Measurements from ENCODE around the gene RHBDL3.

Gene RHBDL3

GRCh38 chr17:32266389-32267301 is 1.0 kb downstream of the RHBDL3 start:
- DNase-seq (ENCODE audit: low spot score): no peak

DNA sequence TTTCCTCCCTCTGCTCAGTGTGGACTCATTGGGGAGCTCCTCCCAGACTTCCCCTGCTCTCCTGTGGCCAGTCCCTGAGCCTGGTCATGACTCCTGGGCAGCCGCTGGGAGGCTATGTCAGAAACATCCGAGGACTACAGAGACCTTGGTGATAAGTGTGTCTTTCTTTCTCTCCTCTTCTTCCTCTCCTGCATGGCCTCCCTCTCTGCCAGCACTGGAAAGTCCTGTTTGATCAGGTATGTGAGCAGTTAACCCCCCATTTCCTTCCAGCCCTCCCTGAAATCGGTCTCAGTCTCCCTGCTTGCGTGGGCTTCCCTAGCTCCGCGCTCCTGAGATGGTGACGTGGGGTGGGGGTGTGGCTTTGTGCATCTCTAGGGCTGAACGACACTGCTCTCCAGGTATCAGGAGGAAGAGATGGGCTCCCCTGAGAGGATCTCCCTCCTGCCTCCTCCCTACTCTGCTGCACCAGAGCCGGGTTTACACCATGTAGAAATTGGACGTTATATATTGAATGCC is 2.1 kb downstream of the RHBDL3 start:
- no peak for DNase-seq (ENCODE audit: low spot score)

DNA sequence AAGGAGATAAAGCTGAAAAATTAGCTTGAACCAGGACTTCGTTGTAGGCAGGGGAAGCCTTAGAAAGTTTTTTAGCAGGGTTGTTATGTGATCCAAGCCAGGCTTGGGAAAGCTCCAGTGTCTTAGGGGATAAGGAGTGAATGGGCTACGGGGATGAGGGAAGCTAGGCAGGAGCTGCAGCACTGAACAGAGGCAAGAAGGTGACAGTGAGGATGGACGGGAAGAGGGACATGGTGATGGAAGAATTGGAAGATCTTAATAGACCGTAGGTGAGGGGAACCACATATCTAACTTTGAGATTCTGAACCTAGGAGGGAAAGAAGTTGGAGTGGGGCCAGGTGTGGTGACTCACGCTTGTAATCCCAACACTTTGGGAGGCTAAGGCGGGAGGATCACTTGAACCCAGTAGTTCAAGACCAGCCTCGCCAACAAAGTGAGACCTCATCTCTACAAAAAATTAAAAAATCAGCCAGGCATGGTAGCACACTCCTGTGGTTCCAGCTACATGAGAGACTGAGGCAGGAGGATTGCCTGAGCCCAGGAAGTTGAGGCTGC is 3.2 kb downstream of the RHBDL3 start:
- DNase-seq (ENCODE audit: low spot score): no peak

GRCh38 chr17:32269377-32269776 is 3.7 kb downstream of the RHBDL3 start:
- no peak for DNase-seq (ENCODE audit: low spot score)

DNA sequence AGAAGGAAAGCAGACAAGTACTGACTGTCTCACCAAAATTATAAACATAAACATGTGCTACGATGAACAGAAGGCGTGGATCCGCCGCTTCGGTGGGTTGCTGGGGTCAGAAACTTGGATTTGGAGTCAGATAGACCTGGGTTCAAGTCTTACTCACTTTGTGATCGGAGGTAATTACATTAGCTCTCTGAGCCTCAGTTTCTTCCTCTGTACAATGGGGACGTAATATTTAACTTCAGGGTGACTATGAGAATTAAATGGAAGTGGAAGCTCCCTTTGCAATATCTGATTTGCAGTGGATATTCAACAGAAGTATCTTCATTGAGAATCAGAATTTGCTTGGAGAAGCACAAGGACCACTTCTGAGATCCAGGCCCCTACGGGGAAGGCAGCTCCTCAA is 6.2 kb downstream of the RHBDL3 start:
- DNase-seq (ENCODE audit: low spot score): no peak

- DNase-seq (ENCODE audit: low spot score): no peak
Measured at GRCh38 chr17:32274101-32274500, 8.5 kb downstream of the RHBDL3 start.

DNA sequence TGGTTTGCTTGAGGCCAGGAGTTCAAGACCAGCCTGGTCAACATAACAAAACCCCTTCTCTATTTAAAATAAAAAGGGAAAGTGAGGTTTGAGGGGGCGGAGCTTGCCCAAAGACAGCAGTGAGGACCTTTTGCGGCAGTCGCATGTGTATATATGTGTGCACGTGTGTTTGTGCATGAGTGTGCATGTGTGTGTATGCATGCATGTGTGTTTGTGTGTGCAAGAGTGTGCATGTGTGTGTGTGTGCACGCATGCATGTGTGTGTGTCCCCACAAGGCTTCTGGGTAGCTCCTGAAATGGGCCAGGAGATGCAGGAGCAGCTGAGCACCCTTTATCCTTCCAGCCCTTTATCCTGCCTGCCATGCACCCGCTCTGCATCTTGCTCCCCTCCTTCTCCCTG is 9.0 kb downstream of the RHBDL3 start:
- DNase-seq (ENCODE audit: low spot score): no peak

GRCh38 chr17:32275060-32276042 is 9.7 kb downstream of the RHBDL3 start:
- DNase-seq (ENCODE audit: low spot score): peak; percentile 62

GRCh38 chr17:32276171-32276601 is 10.6 kb downstream of the RHBDL3 start:
- no peak for DNase-seq (ENCODE audit: low spot score)

GRCh38 chr17:32277284-32277683 is 11.7 kb downstream of the RHBDL3 start:
- no peak for DNase-seq (ENCODE audit: low spot score)

- DNase-seq (ENCODE audit: low spot score): no peak
Measured at GRCh38 chr17:32278815-32279214, 13.2 kb downstream of the RHBDL3 start.

GRCh38 chr17:32279891-32280716 is 14.5 kb downstream of the RHBDL3 start:
- DNase-seq (ENCODE audit: low spot score): no peak

GRCh38 chr17:32281011-32281451 is 15.4 kb downstream of the RHBDL3 start:
- no peak for DNase-seq (ENCODE audit: low spot score)

DNA sequence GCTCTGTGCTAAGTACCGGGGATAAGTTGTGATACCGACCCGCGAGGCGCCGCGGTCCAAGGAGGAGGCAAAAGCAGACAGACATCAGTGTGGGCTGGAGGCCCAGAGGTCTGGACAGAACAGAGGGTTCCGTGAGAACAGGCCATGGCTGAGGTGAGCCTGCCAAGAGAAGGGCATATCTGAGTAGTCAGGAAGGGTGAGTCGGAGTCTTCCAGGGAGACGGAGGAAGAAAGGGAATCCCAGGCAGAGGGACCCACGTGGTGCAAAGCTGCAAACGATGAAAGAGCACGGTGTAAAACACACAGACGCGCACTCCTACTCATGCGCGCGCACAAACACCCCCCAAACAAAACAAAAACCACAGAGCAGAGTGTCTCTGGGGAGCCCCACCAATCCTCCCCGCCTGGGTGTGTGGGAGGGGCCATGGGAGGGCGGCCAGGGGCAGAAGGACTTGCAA is 18.1 kb downstream of the RHBDL3 start:
- DNase-seq (ENCODE audit: low spot score): no peak

DNA sequence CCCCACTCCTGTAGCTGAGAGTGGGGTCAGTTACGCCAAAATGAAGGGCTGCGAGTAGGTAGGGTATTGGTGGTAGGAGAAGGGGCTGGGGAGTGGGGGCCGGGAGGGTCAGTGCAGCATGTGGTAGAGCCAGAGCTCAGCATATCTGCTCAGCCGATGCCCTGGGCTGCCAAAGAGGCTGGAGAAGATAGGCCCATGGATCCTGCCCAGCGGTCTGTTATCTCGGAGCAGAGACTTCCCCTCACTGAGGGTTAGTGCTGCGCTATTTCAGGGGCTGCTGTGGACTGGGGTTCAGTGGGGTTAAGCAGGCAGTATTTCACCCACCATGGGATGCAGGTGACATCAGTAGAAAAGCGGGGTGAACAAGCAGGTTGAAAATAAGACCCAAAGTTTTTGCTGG is 19.7 kb downstream of the RHBDL3 start:
- DNase-seq (ENCODE audit: low spot score): peak; percentile 60

GRCh38 chr17:32285746-32286517 is 20.3 kb downstream of the RHBDL3 start:
- DNase-seq (ENCODE audit: low spot score): peak; percentile 67

GRCh38 chr17:32286518-32286900 is 20.9 kb downstream of the RHBDL3 start:
- peak; percentile 92 for DNase-seq (ENCODE audit: low spot score)

GRCh38 chr17:32287804-32288511 is 22.3 kb downstream of the RHBDL3 start:
- DNase-seq (ENCODE audit: low spot score): no peak

- DNase-seq (ENCODE audit: low spot score): no peak
Measured at GRCh38 chr17:32288615-32289014, 23.0 kb downstream of the RHBDL3 start.
